GM21526 (cell line): ENCODE data around the gene GNG4.
"Not testable (repeated sequence)": the region's sequence is repeated elsewhere in the genome, so short reads cannot be mapped to it uniquely, and the experiment has no call there.

ENCODE experiments used
- ATAC-seq: cut with Tn5 transposase; IDR thresholded peaks from one replicate; pipeline ENCODE4 v1.9.1; 2021; ENCODE audit warnings: moderate library complexity; ENCODE audit not compliant: unreplicated experiment, low FRiP score

The GNG4 gene

GRCh38 chr1:235588156-235588555, 61.4 kb downstream of the GNG4 start:
- no peak for ATAC-seq

DNA sequence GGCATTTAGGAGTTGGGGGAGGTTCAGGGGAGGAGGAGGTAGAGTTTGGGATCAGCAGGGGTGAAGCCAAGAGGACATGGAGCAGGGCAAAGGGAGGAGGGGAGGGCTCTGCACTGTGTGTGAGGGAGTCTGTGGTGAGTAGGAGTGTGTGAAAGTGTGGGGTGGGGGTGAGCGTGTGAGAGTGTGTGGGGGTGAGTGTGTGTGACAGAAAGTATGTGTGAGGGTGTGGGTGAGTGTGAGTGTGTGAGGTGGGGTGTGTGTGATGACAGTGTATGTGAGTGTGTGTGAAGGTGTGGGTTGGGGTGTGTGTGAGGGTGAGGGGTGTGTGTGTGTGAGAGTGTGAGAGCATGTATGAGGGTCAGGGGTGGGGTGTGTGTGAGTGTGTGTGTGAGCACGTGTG, 62.6 kb downstream of the GNG4 start:
- no peak for ATAC-seq

- ATAC-seq = no peak
Observed at GRCh38 chr1:235586413-235586812, 63.2 kb downstream of the GNG4 start.

DNA sequence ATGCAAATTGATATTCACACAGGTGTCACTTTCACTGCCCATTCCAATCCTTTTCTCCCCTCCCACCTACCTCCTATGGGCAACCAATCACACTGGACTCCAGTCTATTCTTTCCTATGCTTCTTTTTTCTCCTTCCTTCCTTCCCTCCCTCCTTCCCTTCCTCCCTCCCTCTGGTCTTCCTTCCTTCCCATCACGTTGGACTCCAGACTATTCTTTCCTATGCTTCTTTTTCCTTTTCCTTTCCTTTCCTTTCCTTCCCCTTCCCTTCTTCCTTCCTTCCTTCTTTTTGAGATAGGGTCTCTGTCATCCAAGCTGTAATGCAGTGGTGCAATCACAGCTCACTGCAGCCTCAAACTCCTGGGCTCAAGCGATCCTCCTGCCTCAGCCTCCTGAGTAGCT, 64.6 kb downstream of the GNG4 start:
- no peak for ATAC-seq

GRCh38 chr1:235583511-235584001, 66.0 kb downstream of the GNG4 start:
- ATAC-seq = no peak

GRCh38 chr1:235582130-235582529, 67.5 kb downstream of the GNG4 start:
- ATAC-seq = no peak

- no peak for ATAC-seq
Observed at GRCh38 chr1:235579891-235580290, 69.7 kb downstream of the GNG4 start.

DNA sequence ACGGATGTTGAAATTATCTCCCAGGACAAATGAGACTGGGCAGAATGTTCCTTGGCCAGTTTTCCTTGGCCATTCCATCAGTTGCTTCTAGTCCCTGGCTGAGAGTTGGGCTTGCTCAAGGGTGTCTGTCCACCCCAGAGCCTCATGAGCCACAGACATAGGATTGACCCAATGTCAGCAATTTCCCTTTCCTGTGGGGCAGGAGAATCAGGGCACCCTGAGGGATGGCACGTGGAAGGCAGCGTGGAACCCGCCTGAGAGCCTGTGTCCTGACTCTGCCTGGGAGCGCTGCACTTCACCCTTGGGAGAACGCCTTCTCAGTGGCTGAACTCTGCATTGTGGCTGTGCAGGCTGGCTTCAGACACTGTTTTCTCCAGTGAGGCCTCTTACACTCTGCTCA, 74.0 kb downstream of the GNG4 start:
- no peak for ATAC-seq

- no peak for ATAC-seq
Observed at GRCh38 chr1:235573880-235574279, 75.7 kb downstream of the GNG4 start.

DNA sequence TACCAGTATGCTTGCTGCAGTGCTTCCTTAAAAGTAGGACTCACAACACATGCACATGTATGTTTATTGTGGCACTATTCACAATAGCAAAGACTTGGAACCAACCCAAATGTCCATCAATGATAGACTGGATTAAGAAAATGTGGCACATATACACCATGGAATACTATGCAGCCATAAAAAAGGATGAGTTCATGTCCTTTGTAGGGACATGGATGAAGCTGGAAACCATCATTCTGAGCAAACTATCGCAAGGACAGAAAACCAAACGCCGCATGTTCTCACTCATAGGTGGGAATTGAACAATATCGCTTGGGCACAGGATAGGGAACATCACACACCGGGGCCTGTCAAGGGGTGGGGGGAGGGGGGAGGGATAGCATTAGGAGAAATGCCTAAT, 76.6 kb downstream of the GNG4 start:
- not testable (repeated sequence) for ATAC-seq

DNA sequence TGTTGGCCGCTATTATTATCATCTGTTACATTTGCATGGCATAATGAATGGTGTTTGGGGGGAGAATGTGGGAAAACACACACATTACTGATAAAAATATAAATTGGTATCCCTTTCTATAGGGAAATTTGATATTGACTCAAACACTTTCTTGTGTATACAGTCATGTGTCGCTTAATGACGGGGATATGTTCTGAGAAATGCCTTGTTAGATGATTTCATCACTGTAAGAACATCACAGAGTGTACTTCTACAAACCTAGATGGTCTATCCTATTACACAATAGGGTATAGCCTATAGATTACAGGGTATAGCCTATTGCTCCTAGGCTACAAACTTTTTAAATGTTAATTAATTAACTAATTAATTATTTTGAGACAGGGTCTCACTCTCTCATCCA, 78.1 kb downstream of the GNG4 start:
- no peak for ATAC-seq

DNA sequence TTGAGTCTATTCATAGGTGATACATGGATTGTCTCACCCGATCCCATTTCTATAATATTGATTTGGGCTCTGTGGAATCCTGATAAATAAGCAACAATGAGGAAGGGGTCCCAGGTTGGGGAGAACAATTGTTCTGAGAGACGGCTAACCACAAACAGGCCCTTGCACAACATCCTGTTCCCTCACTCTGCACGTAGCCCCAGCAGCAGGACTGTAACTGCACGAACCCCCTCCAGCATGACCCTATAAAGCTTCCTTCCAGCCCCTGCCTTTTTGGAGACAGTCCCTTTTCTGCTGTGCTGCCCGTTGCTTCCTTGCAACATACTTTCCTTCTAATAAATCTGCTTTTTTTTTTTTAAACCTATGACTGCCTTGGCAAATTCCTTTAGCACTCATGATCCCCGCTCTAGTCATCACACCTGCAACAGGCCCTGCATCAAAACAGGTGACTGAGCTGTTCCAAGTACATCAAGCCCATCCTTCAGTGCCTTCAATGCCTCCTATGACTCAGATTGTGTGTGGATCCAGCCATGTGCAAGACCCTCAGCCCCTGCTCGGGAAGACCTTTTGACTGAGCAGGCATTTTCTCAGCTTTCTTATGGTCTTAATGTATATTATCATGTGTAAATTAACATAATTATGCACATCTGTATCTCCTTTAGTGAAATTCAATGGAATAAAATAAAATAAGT, 81.6 kb downstream of the GNG4 start:
- no peak for ATAC-seq

- no peak for ATAC-seq
Observed at GRCh38 chr1:235566084-235566483, 83.5 kb downstream of the GNG4 start.

- ATAC-seq = no peak
Observed at GRCh38 chr1:235563513-235564061, 86.0 kb downstream of the GNG4 start.

DNA sequence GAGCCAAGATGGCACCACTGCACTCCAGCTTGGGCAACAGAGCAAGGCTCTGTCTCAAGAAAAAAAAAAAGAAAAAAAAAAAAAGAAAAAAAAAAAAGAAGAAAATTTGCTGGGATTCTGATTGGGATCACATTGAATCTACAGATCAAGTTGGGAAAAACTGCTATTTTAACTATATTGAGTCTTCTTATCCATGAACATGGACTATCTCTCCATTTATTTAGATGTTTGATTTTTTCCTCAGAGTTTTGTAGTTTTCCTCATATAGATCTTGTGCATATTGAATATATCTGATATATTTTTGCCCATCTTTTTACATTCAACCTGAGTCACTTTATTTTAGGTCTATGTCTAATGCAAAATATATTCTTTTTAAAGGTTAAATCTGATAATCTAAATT, 87.0 kb downstream of the GNG4 start:
- ATAC-seq = no peak

DNA sequence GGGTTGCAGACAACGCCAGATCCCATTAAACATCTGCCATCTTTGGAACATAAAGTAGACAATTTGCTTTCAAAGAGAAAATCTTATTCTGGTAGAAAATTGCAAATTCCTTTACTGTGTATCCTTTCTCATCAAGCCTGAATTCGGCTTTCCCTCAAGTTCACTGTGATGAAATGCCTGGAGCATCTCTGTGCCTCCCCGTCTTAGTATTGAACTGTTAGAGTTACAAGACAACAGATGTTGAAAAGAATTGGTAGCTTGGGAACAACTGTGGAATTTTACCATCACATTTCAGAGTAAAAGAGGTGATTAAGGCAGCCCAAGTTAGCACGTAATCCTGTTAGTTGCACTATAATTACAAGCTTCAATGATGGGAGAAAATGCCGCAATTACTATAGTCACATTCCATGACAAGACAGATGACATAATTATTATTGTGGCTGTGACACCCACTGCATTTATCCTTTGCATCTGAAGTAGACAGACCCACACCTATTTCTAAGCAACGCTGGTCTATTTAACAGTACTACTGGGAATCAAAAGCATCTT, 90.9 kb downstream of the GNG4 start:
- ATAC-seq = no peak

DNA sequence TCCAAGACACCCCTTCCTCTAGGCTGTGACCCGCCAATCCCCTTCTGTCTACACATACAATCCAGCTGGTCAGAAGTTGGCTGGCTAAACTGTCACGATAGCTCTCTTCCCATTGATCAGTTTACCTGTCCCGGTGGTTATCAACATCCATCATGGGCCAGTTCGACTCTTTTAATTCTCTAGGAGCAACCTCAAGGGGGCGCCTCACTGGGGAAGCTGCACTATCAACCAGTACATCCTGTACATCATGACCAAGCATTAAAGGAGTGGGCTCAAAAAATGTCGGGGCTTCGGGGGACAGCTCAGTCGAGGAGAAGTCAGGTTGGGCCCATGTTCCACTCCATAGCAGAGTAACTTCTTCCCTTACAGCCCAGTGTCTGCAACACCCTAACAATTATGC, 92.1 kb downstream of the GNG4 start:
- ATAC-seq = no peak

GRCh38 chr1:235556807-235557206, 92.8 kb downstream of the GNG4 start:
- ATAC-seq = no peak

- no peak for ATAC-seq
Observed at GRCh38 chr1:235553112-235553551, 96.5 kb downstream of the GNG4 start.

- no peak for ATAC-seq
Observed at GRCh38 chr1:235552146-235552716, 97.4 kb downstream of the GNG4 start.

GRCh38 chr1:235549351-235550139, 100.0 kb downstream of the GNG4 start:
- no peak for ATAC-seq
